IPS DF 19.7 (cell line): ENCODE results near the gene ABCC4.

Experiments
- DNase-seq: peaks from one replicate; pipeline ENCODE4 v3.0.0-alpha.2; 2013; ENCODE audit warnings: low read depth, low spot score

ABCC4 gene

GRCh38 chr13:95301183-95301967, at the start of gene ABCC4:
ABCC4 (minus strand) TSS chr13:95301451; CDS start chr13:95301314, 137 bp downstream.
- no peak for DNase-seq

GRCh38 chr13:95349267-95349666, 48.0 kb upstream of the ABCC4 start:
- no peak for DNase-seq

- DNase-seq: no peak
Measured at GRCh38 chr13:95343944-95344343, 42.7 kb upstream of the ABCC4 start.

- no peak for DNase-seq
Measured at GRCh38 chr13:95341441-95341840, 40.2 kb upstream of the ABCC4 start.

GRCh38 chr13:95338905-95339304, 37.7 kb upstream of the ABCC4 start:
- DNase-seq: no peak

- DNase-seq: no peak
Measured at GRCh38 chr13:95337597-95337996, 36.3 kb upstream of the ABCC4 start.

- DNase-seq: no peak
Measured at GRCh38 chr13:95335667-95336066, 34.4 kb upstream of the ABCC4 start.

- no peak for DNase-seq
Measured at GRCh38 chr13:95328386-95328785, 27.1 kb upstream of the ABCC4 start.

GRCh38 chr13:95327190-95327589, 25.9 kb upstream of the ABCC4 start:
- DNase-seq: no peak

- no peak for DNase-seq
Measured at GRCh38 chr13:95326695-95327094, 25.4 kb upstream of the ABCC4 start.

GRCh38 chr13:95325485-95325884, 24.2 kb upstream of the ABCC4 start:
- DNase-seq: no peak

- DNase-seq: no peak
Measured at GRCh38 chr13:95323930-95324662, 22.8 kb upstream of the ABCC4 start.

GRCh38 chr13:95319551-95320274, 18.5 kb upstream of the ABCC4 start:
- DNase-seq: no peak

- no peak for DNase-seq
Measured at GRCh38 chr13:95317039-95317989, 16.1 kb upstream of the ABCC4 start.

GRCh38 chr13:95315752-95316151, 14.5 kb upstream of the ABCC4 start:
- DNase-seq: no peak

GRCh38 chr13:95307507-95307906, 6.3 kb upstream of the ABCC4 start:
- DNase-seq: no peak

GRCh38 chr13:95304453-95304852, 3.2 kb upstream of the ABCC4 start:
- DNase-seq: no peak

GRCh38 chr13:95301968-95302393, 730 bp upstream of the ABCC4 start:
- no peak for DNase-seq

GRCh38 chr13:95300625-95301182, 547 bp downstream of the ABCC4 start:
- DNase-seq: no peak

GRCh38 chr13:95298971-95299621, 2.2 kb downstream of the ABCC4 start:
- no peak for DNase-seq
